Posterior cingulate gyrus (tissue), 11 donors: Measurements from ENCODE around the gene NCOA6.
A peak's percentile ranks its signal among the peaks of the same experiment; 100 is the strongest.

Experiments
- DNase-seq, 10 donors: peaks; one replicate each; pipeline versions ENCODE4 v3.0.0 to v3.0.0-alpha.2; 2020 to 2021; ENCODE audit warnings: mixed read lengths in 3 of 10
- intact Hi-C: fragments of 100-400 bp; cut with DNase I; formaldehyde crosslinking; loops from one replicate; pipeline ENCODE4 v1.15.1; 2023

The NCOA6 gene

DNA sequence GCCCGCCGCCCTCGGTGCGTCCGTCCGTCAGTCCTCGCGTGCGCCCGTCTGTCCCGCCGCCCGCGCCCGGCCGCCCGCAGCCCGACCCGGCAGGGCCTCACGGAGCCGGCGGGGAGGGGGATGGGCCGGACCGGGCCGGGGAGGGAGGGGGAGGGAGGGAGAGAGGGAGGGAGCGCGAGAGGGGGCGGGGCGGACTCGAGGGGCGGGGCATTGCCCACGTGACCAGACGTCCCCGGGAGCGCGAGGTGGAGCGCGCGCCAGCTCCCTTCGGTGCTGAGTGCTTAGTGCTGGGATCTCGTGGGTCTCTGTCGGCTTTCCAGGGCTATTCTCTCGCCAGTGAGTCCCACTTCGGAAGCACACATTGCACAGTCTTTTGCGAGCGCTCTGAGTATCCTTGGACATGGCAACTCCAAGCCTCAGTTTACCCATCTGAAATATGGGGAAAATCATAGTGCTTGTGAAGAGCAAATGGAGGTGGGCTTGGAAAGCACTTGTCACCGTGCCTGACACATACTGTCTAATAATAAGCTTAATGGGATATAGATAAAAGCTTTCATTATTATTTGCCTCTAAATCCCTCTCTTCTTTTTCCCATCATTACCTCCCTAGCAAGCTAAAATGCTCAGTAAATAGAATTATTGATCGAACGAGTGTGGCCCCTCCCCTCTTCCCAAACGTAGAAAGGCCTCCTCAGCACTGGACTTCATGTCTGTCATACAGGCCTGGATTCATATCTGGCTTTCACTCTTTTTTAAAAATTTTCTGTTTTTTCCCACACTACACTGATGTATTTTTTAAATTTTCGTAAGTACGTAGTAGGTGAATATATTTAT is at the start of gene NCOA6:
Gene NCOA6 (minus strand): TSS at position 122 of the 833 bp plus-strand sequence. CDS start 43,296 bp downstream, outside the sequence.
- intact Hi-C loops, result no loop called here
- peak; percentile 79 to 97 (median 88) for DNase-seq

DNA sequence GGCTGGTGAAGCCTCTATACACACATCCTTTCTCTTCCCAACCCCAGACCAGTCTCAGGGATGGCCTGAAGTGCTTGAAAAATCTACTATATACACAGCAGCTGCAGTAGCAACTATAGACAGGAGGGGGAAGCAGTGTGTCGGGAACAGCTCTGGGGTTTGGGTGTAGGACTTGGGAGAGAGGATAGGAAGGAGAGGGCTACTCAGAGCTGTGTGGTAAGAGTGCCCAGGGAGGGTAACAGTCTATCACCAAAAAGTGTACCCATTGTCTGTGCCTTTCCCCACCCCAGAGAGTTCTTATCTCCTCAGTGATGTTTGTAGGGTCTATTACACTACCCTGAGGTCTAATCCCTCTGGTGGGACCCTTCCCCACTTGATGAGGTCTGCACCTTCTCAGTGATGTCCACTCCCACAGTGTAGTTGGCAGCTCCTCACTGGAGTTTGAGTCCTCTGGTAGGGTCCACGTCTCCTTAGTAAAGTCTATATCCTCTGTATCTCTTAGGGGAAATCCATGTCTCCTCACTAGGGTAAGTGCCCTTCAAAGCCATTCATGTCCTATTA is 48.7 kb upstream of the NCOA6 start:
- intact Hi-C loops, result loop anchor here (1.0 to 5.0 kb wide), 3 partner anchors 81 to 333 kb away; partner anchors contain the start of genes EDEM2, GSS and MYH7B
- peak; percentile 39 to 96 (median 74) for DNase-seq

DNA sequence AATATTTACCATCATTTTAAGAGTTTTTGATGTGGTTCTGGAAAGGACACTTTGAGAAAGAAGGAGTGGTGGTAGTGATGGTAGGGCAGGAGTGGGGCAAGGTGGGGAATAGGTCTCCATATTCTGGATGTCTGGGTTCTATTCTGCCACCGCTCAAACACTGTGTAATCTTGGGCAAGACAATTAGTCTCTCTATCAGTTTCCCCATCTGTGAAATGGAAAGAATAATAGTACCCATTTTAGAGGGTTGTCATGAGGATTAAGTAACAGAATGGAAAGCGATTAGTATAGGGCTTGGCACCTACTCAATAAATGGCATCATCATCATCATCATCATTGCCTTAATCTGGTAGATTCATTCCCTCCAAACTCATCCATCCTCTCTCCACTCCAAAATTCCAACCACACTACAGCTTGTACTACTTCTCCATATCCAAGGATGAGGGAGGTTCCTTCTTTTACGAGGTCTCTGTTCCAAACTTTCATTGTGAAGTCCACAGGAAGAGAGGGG is 48.2 kb upstream of the NCOA6 start:
- intact Hi-C loops, result loop anchor here (1.0 to 5.0 kb wide), 4 partner anchors 82 to 334 kb away; partner anchors contain the start of genes EDEM2, GSS, MYH7B and TRPC4AP
- DNase-seq, result no peak

DNA sequence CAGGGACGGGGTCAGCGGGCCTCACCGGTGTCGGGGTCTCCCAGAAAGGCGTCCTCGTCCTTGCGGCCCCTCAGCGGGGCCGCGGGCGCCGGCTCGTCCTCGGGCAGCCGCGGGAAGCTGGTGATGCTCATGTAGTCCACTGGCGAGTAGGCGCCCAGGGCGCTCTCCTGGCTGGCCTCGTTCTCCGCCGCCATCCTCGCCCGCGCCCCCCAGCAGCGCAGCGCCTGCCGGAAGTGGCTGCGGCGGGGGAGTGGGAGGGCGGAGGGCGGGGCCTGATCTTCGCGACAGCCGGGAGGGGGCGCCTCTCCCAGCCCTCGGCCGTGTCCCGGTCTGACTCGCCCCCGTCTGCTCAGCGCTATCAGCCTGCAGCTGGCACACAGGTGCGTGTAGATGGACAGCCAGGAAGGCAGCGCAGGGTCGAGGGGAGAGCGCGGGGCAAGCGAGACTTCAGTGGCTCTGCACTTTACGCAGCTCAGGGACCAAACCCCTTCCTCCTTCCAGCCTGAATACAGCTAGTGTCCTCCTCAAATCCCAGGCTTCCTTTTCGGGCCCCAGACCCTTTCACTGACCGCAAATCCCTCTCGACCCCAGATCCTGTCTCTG is 47.3 kb upstream of the NCOA6 start, which contains the start of gene GGT7:
Gene GGT7 (minus strand): TSS at position 235 of the 603 bp plus-strand sequence. CDS start 41 bp downstream, at position 194.
- intact Hi-C loops, result loop anchor here (2.0 to 5.0 kb wide), 3 partner anchors 220 to 335 kb away; partner anchors contain the start of genes EDEM2 and TRPC4AP
- DNase-seq, result peak; percentile 79 to 97 (median 86)

DNA sequence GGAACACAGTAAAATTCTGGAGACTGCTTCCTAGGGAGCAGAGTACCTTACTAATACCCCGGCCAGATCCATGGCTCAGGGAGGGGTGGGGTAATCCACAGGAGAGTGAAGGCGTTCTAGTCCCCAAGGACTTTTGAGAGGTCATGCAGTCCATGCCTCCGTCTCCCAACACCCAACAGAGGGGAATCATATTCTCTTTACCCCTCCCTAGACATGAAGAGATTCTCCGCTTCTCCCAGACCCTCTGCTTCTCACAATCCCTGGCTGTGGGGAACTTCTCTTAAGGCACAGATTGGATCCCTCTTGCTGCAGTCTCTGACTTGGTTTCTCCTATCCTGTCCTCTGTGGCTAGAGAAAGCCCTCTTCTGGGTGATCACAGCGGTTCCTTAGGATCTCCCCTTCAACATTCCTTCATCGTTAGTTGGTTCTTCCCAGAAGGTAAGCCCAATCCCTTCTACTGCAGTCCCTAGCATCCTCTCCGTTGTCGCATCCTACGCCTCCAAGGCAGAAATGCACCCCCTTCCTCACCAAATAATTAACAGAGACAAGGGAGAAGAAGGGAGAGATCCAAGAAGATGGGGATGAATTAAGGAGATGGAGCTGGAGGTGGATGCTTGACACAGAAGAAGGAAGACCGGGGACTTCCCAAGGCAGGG is 46.6 kb upstream of the NCOA6 start:
- DNase-seq, result no peak
- intact Hi-C loops, result loop anchor here (2.0 to 5.0 kb wide), 3 partner anchors 221 to 335 kb away; partner anchors contain the start of genes EDEM2 and TRPC4AP

DNA sequence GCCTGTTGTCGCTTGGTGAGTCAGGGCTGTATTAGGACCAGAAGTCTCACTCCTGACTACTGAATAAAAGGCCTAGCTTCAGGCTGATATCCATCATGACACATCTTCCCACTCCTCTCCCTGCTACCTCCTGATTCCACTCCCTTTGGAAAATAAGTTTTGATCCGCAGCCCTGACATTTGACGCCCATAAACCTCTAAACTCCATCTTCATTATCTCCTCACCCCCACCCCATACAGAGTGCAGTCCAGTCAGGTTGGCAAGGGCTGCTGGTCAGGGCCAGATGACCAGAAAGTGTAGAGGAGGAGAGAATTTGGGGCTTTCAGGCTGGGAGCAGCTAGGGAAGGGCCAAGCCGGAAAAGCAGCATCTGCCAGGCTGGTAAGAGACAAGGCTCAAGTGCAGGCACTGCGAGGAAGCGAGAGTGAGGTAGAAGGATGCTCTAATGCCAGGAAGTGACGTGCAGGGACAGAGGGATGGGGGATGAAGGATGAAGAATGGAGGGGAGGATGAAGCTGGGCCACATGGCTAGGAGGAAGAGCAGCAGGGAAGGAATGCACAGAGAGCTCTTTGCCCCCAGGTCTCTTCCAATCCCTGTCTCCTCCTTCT is 46.0 kb upstream of the NCOA6 start:
- peak in 7 of 10 donors; percentile 28 to 90 (median 56) for DNase-seq
- intact Hi-C loops, result loop anchor here (5.0 kb wide), 2 partner anchors 276 to 336 kb away; partner anchors contain the start of gene EDEM2

DNA sequence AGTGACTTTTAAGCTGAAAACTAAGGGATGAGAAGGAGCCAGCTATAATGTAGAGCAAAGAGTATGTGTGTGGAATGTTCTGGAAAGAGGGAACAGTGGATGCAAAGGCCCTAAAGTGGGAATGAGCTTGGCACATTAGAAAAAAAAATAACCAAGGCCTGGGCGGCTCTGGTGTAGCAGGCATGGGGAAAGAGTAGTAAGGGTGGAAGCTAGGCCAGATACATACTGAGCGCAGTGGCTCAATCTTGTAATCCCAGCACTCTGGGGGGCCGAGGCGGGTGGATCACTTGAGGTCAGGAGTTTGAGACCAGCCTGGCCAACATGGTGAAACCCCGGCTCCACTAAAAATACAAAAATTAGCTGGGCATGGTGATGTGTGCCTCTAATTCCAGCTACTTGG is 38.8 kb upstream of the NCOA6 start:
- no peak for DNase-seq
- intact Hi-C loops, result no loop called here

DNA sequence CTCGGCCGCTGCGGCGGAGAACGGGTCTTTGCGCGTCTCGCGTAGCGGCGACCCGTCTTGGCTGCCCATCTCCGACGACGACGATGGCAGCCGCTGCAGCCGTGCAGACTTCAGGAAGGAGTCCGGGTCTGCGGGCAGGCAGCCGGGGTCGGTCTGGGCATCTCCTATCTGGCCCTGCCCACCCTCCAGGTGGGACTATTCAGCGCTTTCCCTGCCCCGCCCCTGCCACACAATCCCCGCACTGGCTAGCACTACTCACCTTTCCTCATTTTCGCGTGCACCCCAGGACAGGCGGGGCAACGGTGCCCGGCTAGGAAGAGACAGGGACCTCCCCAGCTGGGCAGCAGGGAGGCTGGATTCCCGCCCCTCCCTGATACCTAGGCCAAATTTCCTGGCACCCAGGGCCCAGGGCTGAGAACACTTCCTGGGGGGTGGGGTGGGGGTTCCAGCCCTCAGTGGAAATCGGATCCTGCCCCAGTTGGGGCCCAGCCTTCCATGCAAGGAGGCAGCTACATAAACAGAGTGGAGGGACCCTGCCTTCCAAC is 38.0 kb upstream of the NCOA6 start:
- no peak for DNase-seq
- intact Hi-C loops, result no loop called here

DNA sequence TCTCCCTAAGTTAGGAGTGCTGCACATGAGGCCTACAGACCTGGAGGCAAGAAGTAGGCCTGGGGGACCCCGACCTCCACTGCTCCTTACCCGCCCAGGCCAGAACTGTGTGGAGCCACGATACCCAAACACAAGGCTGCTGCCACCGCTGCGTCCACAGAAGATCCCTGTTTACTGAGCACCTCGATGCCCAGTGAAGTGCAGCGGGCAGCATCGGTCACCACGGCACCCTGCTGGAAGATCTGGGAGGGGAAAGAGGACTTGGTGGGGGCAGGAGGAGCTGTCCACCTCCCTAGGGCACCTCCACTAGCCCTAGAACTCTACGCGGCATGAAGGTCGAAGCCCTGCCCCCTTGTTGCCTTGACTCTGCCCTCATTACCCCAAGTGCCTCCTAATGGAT is 37.3 kb upstream of the NCOA6 start:
- intact Hi-C loops, result no loop called here

DNA sequence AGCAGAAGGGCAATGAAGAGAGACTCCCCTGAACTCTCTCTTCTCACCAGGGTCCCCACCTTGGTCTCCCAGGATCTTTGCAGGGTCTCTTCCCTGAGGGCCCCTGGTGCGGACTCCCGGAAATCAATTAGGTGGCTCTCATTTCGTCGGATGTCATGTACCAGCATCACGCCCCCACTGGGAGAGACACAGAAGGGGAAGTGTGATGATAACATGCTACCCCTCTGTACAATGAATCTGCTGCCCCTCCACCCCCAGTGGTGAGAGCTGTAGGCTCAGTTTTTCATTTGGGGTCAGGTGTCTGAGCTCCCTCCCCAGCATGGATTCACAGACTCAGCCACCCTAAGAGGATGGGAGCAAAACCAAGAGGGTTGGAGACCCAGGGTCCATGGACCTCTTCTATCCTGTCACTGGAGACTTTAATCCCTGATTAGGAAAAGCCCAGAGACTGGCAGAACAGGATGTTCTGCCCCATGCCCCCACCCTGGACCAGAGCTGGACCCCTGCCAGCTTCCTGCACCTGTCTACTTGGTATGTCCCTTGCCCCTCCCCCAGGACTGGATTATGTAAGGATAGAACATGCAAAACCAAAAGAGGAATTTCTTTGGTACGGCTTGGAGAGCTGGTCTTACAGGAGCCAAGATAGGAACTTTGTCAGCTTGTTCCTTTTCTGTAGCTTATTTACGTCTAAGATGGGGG is 36.1 kb upstream of the NCOA6 start:
- intact Hi-C loops, result no loop called here
- no peak for DNase-seq

More for the DNA sequence above, 37.3 kb upstream of the NCOA6 start:
- no peak for DNase-seq

DNA sequence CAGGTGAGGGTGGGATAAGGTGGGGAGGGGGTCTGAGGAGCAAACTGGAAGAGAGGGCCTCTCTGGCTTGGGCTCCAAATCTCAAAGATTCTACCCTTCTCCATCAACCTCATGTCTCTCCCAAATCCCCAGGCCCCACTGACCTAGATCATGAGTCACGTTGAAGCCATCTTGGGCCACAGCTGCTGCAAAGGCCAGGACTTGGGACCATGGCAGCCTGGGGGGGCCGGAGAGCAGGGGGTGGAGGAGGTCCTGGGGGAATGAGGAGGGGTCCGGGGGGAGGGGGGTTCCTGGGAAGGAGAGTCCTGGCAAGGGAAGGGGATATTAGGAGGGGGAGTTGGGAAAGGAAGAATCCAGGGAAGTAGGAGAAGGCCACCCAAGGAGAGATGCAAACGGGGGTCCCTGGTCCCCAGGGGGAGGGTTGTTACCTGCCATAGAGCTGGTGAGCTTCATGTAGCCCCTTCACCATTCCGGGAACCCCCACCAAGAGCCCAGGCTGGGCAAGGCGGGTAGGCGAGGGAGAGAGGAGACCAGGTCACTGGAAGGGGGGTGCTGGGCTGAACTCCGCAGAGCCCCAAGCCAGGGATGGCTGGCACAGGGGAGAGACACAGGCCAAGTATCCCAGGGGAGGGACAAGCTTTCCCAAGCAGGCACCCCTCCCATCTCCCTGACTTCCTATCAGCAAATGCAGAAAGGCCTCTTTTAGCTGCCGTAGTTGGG is 34.5 kb upstream of the NCOA6 start:
- intact Hi-C loops, result no loop called here

DNA sequence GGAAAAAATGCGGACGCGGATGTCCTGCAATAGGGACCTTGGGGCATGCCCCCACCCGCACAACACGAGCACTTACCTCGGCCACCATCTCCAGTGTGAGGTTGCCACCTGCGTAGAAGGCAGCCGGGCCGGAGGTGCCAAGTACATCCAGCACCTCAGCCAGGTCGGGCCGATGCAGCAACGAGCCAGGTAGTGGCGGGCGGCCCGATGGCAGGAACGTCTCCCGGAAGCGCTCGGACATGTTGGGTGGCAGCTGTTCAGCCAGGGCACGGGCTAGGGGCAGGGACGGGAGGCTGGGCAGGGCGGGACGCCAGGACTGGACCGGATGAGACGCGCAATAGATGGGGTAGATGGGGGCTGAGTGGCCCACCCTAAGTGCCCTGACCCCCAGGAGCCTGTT is 33.9 kb upstream of the NCOA6 start:
- intact Hi-C loops, result no loop called here
- no peak for DNase-seq

More for the DNA sequence above, 34.5 kb upstream of the NCOA6 start:
- DNase-seq, result no peak

DNA sequence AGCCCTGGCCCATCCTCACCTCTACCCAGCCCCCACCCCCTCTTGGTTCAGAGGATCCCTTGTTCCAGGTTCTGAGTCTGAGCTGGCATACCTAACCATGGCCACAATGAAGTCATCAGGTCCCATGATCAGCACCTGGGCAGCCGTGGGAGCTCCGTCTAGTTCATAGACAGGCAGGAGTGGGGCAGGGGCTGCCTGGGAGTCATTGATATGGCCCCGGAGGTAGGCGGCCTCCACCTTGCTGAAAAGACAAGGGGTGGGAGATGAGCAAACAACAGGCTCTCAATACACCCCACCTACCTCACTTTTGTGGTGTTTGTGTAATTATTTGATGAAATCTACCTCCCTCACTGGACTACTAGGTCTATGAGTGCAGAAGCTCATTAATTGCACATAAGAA is 26.8 kb upstream of the NCOA6 start:
- no peak for DNase-seq
- intact Hi-C loops, result no loop called here

DNA sequence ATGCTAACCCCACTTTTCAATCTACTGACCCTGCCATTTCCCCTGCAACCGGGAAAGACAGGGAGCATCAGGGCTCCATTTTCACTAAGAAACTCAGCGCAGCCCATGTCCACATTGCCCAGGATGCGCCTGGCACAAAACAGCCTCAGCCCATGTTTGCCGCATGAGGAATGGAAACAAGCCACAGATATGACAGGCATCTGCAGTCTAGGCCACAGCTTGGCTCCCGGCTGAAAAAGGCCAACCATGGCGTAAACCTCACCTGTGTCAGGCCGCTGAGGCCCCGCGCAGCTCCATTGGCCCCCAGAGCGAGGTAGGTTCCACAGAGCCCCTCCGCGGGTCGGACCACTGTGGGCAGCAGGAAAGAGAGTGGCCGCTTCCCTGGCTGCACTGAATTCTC is 25.5 kb upstream of the NCOA6 start:
- no peak for DNase-seq
- intact Hi-C loops, result no loop called here

DNA sequence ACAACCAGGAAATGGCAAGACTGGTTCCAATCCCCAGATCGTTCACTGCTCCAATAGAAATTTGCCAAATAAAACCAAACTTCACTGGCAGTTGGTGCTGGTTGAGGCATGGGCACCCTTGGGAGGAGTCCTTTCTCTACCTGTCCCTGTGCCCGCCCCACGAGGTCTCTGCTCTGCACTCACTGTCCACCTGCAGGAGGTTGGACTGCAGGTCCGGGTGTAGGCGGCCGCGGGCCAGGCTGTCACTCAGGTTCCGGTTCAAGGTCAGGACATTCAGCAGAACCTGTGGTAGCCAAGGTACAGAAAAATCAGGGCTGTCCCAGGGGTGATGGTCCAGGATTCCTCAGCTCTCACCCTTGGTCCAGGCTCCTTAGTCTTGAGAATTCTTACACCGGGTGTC is 24.3 kb upstream of the NCOA6 start:
- intact Hi-C loops, result no loop called here
- no peak for DNase-seq

DNA sequence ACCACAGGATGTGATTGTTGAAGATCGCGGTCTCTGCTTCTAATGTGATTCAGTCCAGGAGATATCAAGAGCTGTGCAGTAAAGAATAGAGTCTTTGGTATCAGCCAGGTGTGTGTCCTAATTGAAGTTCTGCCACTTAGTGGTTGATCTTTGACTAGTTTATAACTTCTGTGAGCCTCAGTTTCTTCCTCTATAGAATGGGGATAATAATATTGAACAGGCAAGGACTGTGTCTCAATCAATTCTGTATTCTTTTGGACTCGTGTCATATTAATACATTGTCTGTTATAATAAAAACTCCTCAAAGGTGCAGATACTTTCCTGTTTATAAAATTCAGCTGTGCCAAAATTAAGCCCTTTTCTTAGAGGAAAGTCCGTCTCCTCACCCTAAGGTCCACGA is 23.1 kb upstream of the NCOA6 start:
- intact Hi-C loops, result no loop called here
- no peak for DNase-seq

DNA sequence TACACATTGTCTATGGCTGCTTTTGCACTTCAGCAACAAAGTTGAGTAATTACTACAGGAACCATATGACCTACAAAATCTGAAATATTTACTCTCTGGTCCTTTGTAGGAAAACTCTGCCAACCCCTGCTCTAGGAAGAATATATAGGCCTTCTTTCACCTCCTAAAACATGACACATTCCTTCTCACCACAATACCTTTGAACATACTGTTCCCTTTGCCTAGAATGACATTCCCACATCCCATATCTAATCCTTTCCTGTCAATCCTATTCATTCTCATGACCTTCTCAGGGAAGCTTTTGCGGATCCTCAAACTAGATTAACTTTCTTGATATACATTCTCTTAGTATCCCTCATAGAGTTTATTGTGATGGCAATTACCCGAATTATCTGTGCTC is 18.0 kb upstream of the NCOA6 start:
- intact Hi-C loops, result no loop called here
- DNase-seq, result no peak

DNA sequence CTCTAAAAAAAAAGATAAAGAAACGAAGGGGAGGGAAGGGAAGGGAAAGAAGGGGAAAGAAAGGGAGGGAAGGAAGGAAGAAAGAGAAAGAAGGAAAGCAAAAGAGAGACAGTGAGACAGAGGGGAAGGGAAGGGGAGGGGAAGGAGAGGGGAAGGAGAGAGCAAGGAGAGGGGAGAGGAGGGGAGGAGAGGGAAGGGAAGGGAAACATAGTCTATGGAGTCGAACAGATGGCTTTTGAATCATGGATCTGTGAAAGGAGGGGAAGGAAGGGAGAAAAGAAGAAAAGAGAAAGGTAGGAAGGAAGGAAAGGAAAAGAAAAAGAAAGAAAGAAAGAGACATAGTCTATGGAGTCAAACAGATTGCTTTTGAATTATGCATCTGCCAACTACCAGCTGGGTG is 16.7 kb upstream of the NCOA6 start:
- intact Hi-C loops, result no loop called here
- DNase-seq, result no peak
